GM21360 (cell line): ENCODE data around the gene SLC6A19.
"Not testable (repeated sequence)": the region's sequence is repeated elsewhere in the genome, so short reads cannot be mapped to it uniquely, and the experiment has no call there.

Source experiments
- ATAC-seq: cut with Tn5 transposase; IDR thresholded peaks from one replicate; pipeline ENCODE4 v1.9.1; 2021; ENCODE audit warnings: mild to moderate bottlenecking, moderate library complexity; ENCODE audit not compliant: unreplicated experiment

Gene SLC6A19

GRCh38 chr5:1201327-1202025 is at the start of gene SLC6A19:
Gene SLC6A19 (plus strand): TSS chr5:1201595. CDS start chr5:1201651, 56 bp downstream.
- no peak for ATAC-seq

- no peak for ATAC-seq
Measured at GRCh38 chr5:1152156-1152555, 49.2 kb upstream of the SLC6A19 start.

GRCh38 chr5:1152771-1153282 is 48.6 kb upstream of the SLC6A19 start:
- ATAC-seq: no peak

- no peak for ATAC-seq
Measured at GRCh38 chr5:1153428-1153827, 48.0 kb upstream of the SLC6A19 start.

GRCh38 chr5:1155191-1156032 is 46.0 kb upstream of the SLC6A19 start:
- ATAC-seq: no peak

- no peak for ATAC-seq
Measured at GRCh38 chr5:1156033-1156753, 45.2 kb upstream of the SLC6A19 start.

GRCh38 chr5:1156754-1157460 is 44.5 kb upstream of the SLC6A19 start:
- no peak for ATAC-seq

- ATAC-seq: not testable (repeated sequence)
Measured at GRCh38 chr5:1157461-1157986, 43.9 kb upstream of the SLC6A19 start.

- no peak for ATAC-seq
Measured at GRCh38 chr5:1158647-1159340, 42.6 kb upstream of the SLC6A19 start.

GRCh38 chr5:1159341-1159675 is 42.1 kb upstream of the SLC6A19 start:
- ATAC-seq: no peak

- no peak for ATAC-seq
Measured at GRCh38 chr5:1159774-1160406, 41.5 kb upstream of the SLC6A19 start.

- no peak for ATAC-seq
Measured at GRCh38 chr5:1161108-1161832, 40.1 kb upstream of the SLC6A19 start.

GRCh38 chr5:1161833-1162229 is 39.6 kb upstream of the SLC6A19 start:
- ATAC-seq: no peak

GRCh38 chr5:1162276-1162675 is 39.1 kb upstream of the SLC6A19 start:
- ATAC-seq: no peak

GRCh38 chr5:1162751-1163150 is 38.6 kb upstream of the SLC6A19 start:
- ATAC-seq: no peak

- no peak for ATAC-seq
Measured at GRCh38 chr5:1163366-1163765, 38.0 kb upstream of the SLC6A19 start.

- ATAC-seq: no peak
Measured at GRCh38 chr5:1163879-1164278, 37.5 kb upstream of the SLC6A19 start.

GRCh38 chr5:1164696-1165630 is 36.4 kb upstream of the SLC6A19 start:
- no peak for ATAC-seq
